GM12878 (cell line): ENCODE measurements around the gene TPM4. TPM values are rescaled to one million over a fixed set of nuclear protein-coding genes. Genes with fewer than 3 reads are reported as not detected.

Experiments used
- ATAC-seq: fragments of 200-7000 bp; cut with Tn5 transposase; 3 replicates; pipeline ENCODE4 v1.9.1; 2020; ENCODE audit warnings: mild to moderate bottlenecking, moderate library complexity
- BruUV-seq: library from RNA; stranded (reverse); fragments of 400-500 nt; replicated peaks from 2 replicates; lab custom pipeline; 2021; lab: Mats Ljungman, UMichigan
- CTCF ChIA-PET: fragments of 300-600 bp; sonication (Branson Sonifier 250); formaldehyde crosslinking; extraction: SDS; loops from one replicate; lab custom pipeline; 2021; ENCODE audit warnings: inconsistent platforms; lab: Yijun Ruan, JAX
- POLR2A ChIA-PET: fragments of 350-600 bp; formaldehyde crosslinking; extraction: SDS; loops from one replicate; lab custom pipeline; 2021; ENCODE audit warnings: inconsistent platforms; lab: Charles Lee
- RAD21 ChIA-PET: fragments of 300-600 bp; sonication (Branson Sonifier 250); formaldehyde crosslinking; loops from one replicate; lab custom pipeline; 2023; ENCODE audit warnings: antibody characterized with exemption; ENCODE audit not compliant: unreplicated experiment; lab: Charles Lee
- SMC1A ChIA-PET: fragments of 300-600 bp; sonication (Branson Sonifier 250); formaldehyde crosslinking; loops from one replicate; lab custom pipeline; 2023; ENCODE audit not compliant: unreplicated experiment, uncharacterized antibody; lab: Charles Lee
- DNase-seq: peaks from one replicate; pipeline ENCODE4 v3.0.0-alpha.2; 2011; ENCODE audit warnings: low read depth, low spot score
- FAIRE-seq: peaks from 3 replicates; lab custom pipeline; 2011; peaks lifted over from hg19 to GRCh38; lab: Jason Lieb, UNC
- H2AFZ ChIP-seq: 2 replicates; pipeline ENCODE4 v1.6.0; 2011; ENCODE audit warnings: low read depth, low read length, control low read depth; ENCODE audit not compliant: control insufficient read depth
- H3K27ac ChIP-seq: 2 replicates; pipeline ENCODE4 v1.5.1; 2011; ENCODE audit warnings: control low read depth; ENCODE audit not compliant: control insufficient read depth, insufficient read depth
- H3K27me3 ChIP-seq, 2 experiments: replicated peaks in 1 of 2; 2 replicates each; pipeline versions ENCODE4 v1.6.0 to v1.6.1; 2011; ENCODE audit warnings: low read length in 1 of 2; ENCODE audit not compliant: control insufficient read depth in 2 of 2, insufficient read depth in 2 of 2
- H3K36me3 ChIP-seq, 2 experiments: 2 replicates each; pipeline ENCODE4 v1.5.1; 2011; ENCODE audit warnings: low read length in 1 of 2; ENCODE audit not compliant: control insufficient read depth in 2 of 2, insufficient read depth in 2 of 2
- H3K4me1 ChIP-seq: 2 replicates; pipeline ENCODE4 v1.6.1; 2011; ENCODE audit warnings: mild to moderate bottlenecking, low read length, moderate library complexity, mixed read lengths; ENCODE audit not compliant: control insufficient read depth, insufficient read depth
- H3K4me2 ChIP-seq: 2 replicates; pipeline ENCODE4 v1.6.0; 2011; ENCODE audit warnings: control low read depth; ENCODE audit not compliant: control insufficient read depth, insufficient read depth
- H3K4me3 ChIP-seq: fragments of 200-600 bp; sonication (generic); 2 replicates; pipeline ENCODE4 v1.5.1; 2016
- H3K79me2 ChIP-seq: 2 replicates; pipeline ENCODE4 v1.6.0; 2011; ENCODE audit warnings: low read length; ENCODE audit not compliant: control insufficient read depth, insufficient read depth
- H3K9ac ChIP-seq: 2 replicates; pipeline ENCODE4 v1.8.0; 2011; ENCODE audit warnings: low read length, control low read depth, mixed read lengths; ENCODE audit not compliant: control insufficient read depth, insufficient read depth
- H3K9me3 ChIP-seq: replicated peaks from 3 replicates; pipeline ENCODE4 v1.5.1; 2011; ENCODE audit warnings: mild to moderate bottlenecking, low read length; ENCODE audit not compliant: control insufficient read depth, insufficient read depth
- H4K20me1 ChIP-seq: 2 replicates; pipeline ENCODE4 v1.6.0; 2011; ENCODE audit not compliant: control insufficient read depth, insufficient read depth
- BCL11A ChIP-seq: IDR thresholded peaks from 2 replicates; pipeline ENCODE4 v1.6.1; 2011; ENCODE audit warnings: low read depth, low read length
- BRCA1 ChIP-seq: IDR thresholded peaks from 2 replicates; pipeline ENCODE4 v1.6.1; 2011; ENCODE audit warnings: low read depth, low read length, improper control_type of control experiment
- EP300 ChIP-seq, 2 experiments: fragments of 150-350 bp in 1 of 2; IDR thresholded peaks; 2 replicates each; pipeline ENCODE4 v1.6.1; 2011 to 2012; ENCODE audit warnings: low read depth in 2 of 2, low read length in 2 of 2, borderline replicate concordance in 1 of 2, improper control_type of control experiment in 1 of 2, inconsistent platforms in 1 of 2; ENCODE audit not compliant: control insufficient read depth in 1 of 2
- SIN3A ChIP-seq: IDR thresholded peaks from 2 replicates; pipeline ENCODE4 v1.6.1; 2012; ENCODE audit warnings: low read depth, low read length, improper control_type of control experiment
- SKIL ChIP-seq: fragments of 450-650 bp; IDR thresholded peaks from 2 replicates; pipeline ENCODE4 v1.6.1; 2017; ENCODE audit warnings: mild to moderate bottlenecking, low read depth, inconsistent platforms; ENCODE audit not compliant: poor library complexity, severe bottlenecking
- SREBF2 ChIP-seq: IDR thresholded peaks from 2 replicates; pipeline ENCODE4 v1.6.1; 2012; ENCODE audit warnings: mild to moderate bottlenecking, low read length
- ZNF24 ChIP-seq: fragments of 450-650 bp; IDR thresholded peaks from 2 replicates; pipeline ENCODE4 v1.6.1; 2017; ENCODE audit warnings: antibody characterized with exemption, mild to moderate bottlenecking
- WGBS: methylation state at CpG from one replicate; pipeline ENCODE4 v1.1.6; 2016; ENCODE audit warnings: low lambda C conversion rate; ENCODE audit not compliant: insufficient replicate concordance, insufficient coverage; ENCODE audit errors: missing lambda C conversion rate; 5-methylcytosine and 5-hydroxymethylcytosine counted together
- in situ Hi-C: fragments of 300-500 bp; cut with MboI; formaldehyde crosslinking; loops from 9 replicates; pipeline ENCODE4 v1.14.3; 2018; ENCODE audit warnings: mixed read lengths
- intact Hi-C: fragments of 100-400 bp; cut with micrococcal nuclease; formaldehyde crosslinking; loops from one replicate; pipeline ENCODE4 v1.14.2; 2022; ENCODE audit not compliant: unreplicated experiment
- polyA plus RNA-seq, 11 experiments: library from polyadenylated mRNA; depleted of rRNA in 4 of 11; unstranded in 6 of 11; stranded (reverse) in 5 of 11; fragments of >200 nt; fragmentation: Nextera tagmentation in 4 of 11; fragmentation: Illumina TruSeq in 1 of 11; extraction: Ambion mirVana in 4 of 11; extraction: Trizol in 1 of 11; gene quantifications; 1 replicate in 1 of 11; 2 replicates in 10 of 11; pipeline versions ENCODE4 v1.2.1 to v1.2.3, GENCODE V29; 2011 to 2016; ENCODE audit warnings: inconsistent platforms in 2 of 11, missing spikeins in 2 of 11, low read depth in 1 of 11
- total RNA-seq, 4 experiments: library from RNA; depleted of rRNA in 3 of 4; stranded (reverse); fragments of >200 nt in 3 of 4; fragmentation: Illumina TruSeq in 1 of 4; extraction: Trizol in 1 of 4; gene quantifications; 2 replicates each; pipeline versions ENCODE4 v1.2.1 to v1.2.3, GENCODE V29; 2013 to 2021
- TF ChIP-seq, protein P1 (sequence below): fragments of 450-650 bp; IDR thresholded peaks from 2 replicates; pipeline ENCODE4 v1.6.1; 2017; ENCODE audit warnings: borderline replicate concordance
- TF ChIP-seq, protein P2 (sequence below): fragments of 450-650 bp; IDR thresholded peaks from 2 replicates; pipeline ENCODE4 v1.6.1; 2016; ENCODE audit warnings: mild to moderate bottlenecking

Gene TPM4
- total and polyA plus RNA-seq, 10 of the 15 experiments (the other 5 are each of a cell fraction or from before 2014, with no cell fraction given), result 183 to 620 (median 407) TPM

- CTCF ChIA-PET, result interaction anchor here (0.8 to 4.9 kb wide), 40 partner anchors 10 to 916 kb away, joined by 3 to 61 read pairs (median 5); partner anchors contain the start of genes AP1M1, FAM32A, HSH2D and RAB8A
- no peaks in the 10 kb centered on the region for H3K36me3 ChIP-seq
- no peaks in the 10 kb centered on the region for H3K4me1 ChIP-seq
- no peaks in the 10 kb centered on the region for H4K20me1 ChIP-seq
- DNase-seq, result no peak
- H3K79me2 ChIP-seq, result no peaks in the 10 kb centered on the region
- RAD21 ChIA-PET, result interaction anchor here (0.6 to 3.3 kb wide), 14 partner anchors 9 to 843 kb away, joined by 3 to 33 read pairs (median 5); partner anchors contain the start of genes AP1M1, FAM32A and RAB8A
- H3K27me3 ChIP-seq, result no peaks in the 10 kb centered on the region
- H3K9me3 ChIP-seq, result no peaks in the 10 kb centered on the region
- POLR2A ChIA-PET, result interaction anchor here (0.6 to 1.3 kb wide), 3 partner anchors 136 to 161 kb away, joined by 3 to 7 read pairs (median 3); partner anchors contain the start of gene FAM32A
- H3K4me2 ChIP-seq, result no peak overlapping the region
- no peak overlapping the region for H3K27ac ChIP-seq
- intact Hi-C loops, result loop anchor here (1.0 kb wide), 1 partner anchor 140 kb away; no protein-coding TSS in a partner anchor
- SMC1A ChIA-PET, result interaction anchor here (0.7 to 3.2 kb wide), 23 partner anchors 11 to 344 kb away, joined by 3 to 34 read pairs (median 4); partner anchors contain the start of genes AP1M1, FAM32A, HSH2D and RAB8A
- no peak overlapping the region for H2AFZ ChIP-seq
- WGBS, result 52% methylated on average over 9 of the region's 9 CpGs
- no TSS peak for BruUV-seq
- no peak for FAIRE-seq
- TF ChIP-seq BRCA1, result no peak
- TF ChIP-seq, protein P1, sequence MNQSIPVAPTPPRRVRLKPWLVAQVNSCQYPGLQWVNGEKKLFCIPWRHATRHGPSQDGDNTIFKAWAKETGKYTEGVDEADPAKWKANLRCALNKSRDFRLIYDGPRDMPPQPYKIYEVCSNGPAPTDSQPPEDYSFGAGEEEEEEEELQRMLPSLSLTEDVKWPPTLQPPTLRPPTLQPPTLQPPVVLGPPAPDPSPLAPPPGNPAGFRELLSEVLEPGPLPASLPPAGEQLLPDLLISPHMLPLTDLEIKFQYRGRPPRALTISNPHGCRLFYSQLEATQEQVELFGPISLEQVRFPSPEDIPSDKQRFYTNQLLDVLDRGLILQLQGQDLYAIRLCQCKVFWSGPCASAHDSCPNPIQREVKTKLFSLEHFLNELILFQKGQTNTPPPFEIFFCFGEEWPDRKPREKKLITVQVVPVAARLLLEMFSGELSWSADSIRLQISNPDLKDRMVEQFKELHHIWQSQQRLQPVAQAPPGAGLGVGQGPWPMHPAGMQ, result no peak
- no peak overlapping the region for H3K9ac ChIP-seq
- H3K4me3 ChIP-seq, result no peak overlapping the region
- in situ Hi-C loops, result loop anchor here (5.0 kb wide), 1 partner anchor 145 kb away; the partner anchor contains the start of gene FAM32A
- no peak for ATAC-seq
These were observed 34.3 kb upstream of the TPM4 start for GRCh38 chr19:16041991-16042386.

DNA sequence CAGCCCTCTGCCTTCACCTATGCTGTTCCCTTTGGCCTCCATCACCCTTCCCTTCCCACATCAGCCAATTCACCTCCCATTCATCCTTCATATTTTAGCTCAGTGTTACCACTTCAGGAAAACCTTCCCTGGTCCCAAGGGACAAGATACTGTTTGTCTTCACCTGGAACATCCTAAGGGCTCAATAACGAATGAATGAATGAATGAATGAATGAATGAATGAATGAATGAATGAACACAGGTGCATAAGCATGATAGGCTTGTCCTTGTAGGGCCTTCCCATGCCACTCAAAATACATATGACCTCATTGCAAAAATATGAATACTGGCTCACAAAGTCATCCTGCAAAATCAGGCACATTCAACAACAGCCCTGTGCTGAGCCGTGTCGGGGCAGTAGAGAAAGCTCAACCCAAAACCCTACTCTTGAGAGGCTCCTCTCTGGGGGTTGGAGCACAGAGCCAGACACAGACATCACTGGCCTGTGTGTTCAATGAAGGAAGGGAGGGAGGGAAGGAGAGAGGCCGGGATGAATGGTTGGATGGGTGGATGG is 33.7 kb upstream of the TPM4 start:
- SMC1A ChIA-PET, result interaction anchor here (0.7 to 3.2 kb wide), 14 partner anchors 11 to 155 kb away, joined by 3 to 34 read pairs (median 5); partner anchors contain the start of genes AP1M1, FAM32A, HSH2D and RAB8A
- no peak overlapping the region for H3K9ac ChIP-seq
- no peak overlapping the region for H3K4me2 ChIP-seq
- no peak overlapping the region for H2AFZ ChIP-seq
- no peaks in the 10 kb centered on the region for H3K9me3 ChIP-seq
- BruUV-seq, result no TSS peak
- 23% methylated on average over 4 of the region's 4 CpGs for WGBS
- no peaks in the 10 kb centered on the region for H3K4me1 ChIP-seq
- H3K79me2 ChIP-seq, result no peaks in the 10 kb centered on the region
- H3K4me3 ChIP-seq, result no peak overlapping the region
- no peak for ATAC-seq
- TF ChIP-seq BCL11A (no peak), EP300 (IDR thresholded peaks at IDR 0.05; ENCODE audit: borderline replicate concordance in 1 of 2, control insufficient read depth in 1 of 2, low read depth in 2 of 2, low read length in 2 of 2) (no peak), SREBF2 (no peak), SKIL (no peak), SIN3A (no peak), ZNF24 (0 out of 2 replicates have a peak, but pooled peaks have one; percentile 46)
- TF ChIP-seq, protein P2, sequence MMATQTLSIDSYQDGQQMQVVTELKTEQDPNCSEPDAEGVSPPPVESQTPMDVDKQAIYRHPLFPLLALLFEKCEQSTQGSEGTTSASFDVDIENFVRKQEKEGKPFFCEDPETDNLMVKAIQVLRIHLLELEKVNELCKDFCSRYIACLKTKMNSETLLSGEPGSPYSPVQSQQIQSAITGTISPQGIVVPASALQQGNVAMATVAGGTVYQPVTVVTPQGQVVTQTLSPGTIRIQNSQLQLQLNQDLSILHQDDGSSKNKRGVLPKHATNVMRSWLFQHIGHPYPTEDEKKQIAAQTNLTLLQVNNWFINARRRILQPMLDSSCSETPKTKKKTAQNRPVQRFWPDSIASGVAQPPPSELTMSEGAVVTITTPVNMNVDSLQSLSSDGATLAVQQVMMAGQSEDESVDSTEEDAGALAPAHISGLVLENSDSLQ, result peak; percentile 12; the same call in 1 of the 2 replicates
- TF ChIP-seq, all 136 proteins: peak for 2
- Histone ChIP-seq H3K27me3 (no peaks in the 10 kb centered on the region), H3K36me3 (no peaks in the 10 kb centered on the region), H3K27ac (no peak overlapping the region), H4K20me1 (no peaks in the 10 kb centered on the region)
- ChIA-PET RAD21 (interaction anchor here (1.1 to 3.3 kb wide), 11 partner anchors 9 to 340 kb away, joined by 3 to 33 read pairs (median 6); partner anchors contain the start of genes AP1M1, FAM32A and RAB8A), CTCF (interaction anchor here (0.8 to 4.9 kb wide), 23 partner anchors 10 to 344 kb away, joined by 3 to 61 read pairs (median 7); partner anchors contain the start of genes AP1M1, FAM32A, RAB8A and TPM4), POLR2A (no interaction called here)
- no peak for FAIRE-seq
- in situ Hi-C loops, result loop anchor here (5.0 kb wide), 1 partner anchor 145 kb away; the partner anchor contains the start of gene FAM32A
- DNase-seq, result no peak
- intact Hi-C loops, result no loop called here
